Type B pancreatic cell (in vitro differentiated cells): ENCODE results near the gene SRD5A3. TPM values are rescaled to one million over a fixed set of nuclear protein-coding genes. Genes with fewer than 3 reads are reported as not detected.

Experiments
- DNase-seq: peaks from one replicate; pipeline ENCODE4 v3.0.0; 2021; ENCODE audit warnings: mixed read lengths; ENCODE audit not compliant: unreplicated experiment; ENCODE audit errors: extremely low spot score
- H3K27ac Mint-ChIP-seq: 2 replicates; pipeline ENCODE4 v1.8.0; 2021; ENCODE audit warnings: mild to moderate bottlenecking, mixed read lengths
- H3K27me3 Mint-ChIP-seq: 2 replicates; pipeline ENCODE4 v1.8.0; 2021; ENCODE audit warnings: mixed read lengths
- H3K36me3 Mint-ChIP-seq: 2 replicates; pipeline ENCODE4 v1.8.0; 2021; ENCODE audit warnings: mixed read lengths
- H3K4me1 Mint-ChIP-seq: one replicate; pipeline ENCODE4 v1.8.0; 2021; ENCODE audit warnings: mixed read lengths; ENCODE audit not compliant: unreplicated experiment
- H3K4me3 Mint-ChIP-seq: 2 replicates; pipeline ENCODE4 v1.8.0; 2021; ENCODE audit warnings: mild to moderate bottlenecking, mixed read lengths
- H3K9me3 Mint-ChIP-seq: 2 replicates; pipeline ENCODE4 v1.8.0; 2021; ENCODE audit warnings: mixed read lengths
- CTCF ChIP-seq: fragments of 200-600 bp; sonication (generic); conservative IDR thresholded peaks from 2 replicates; pipeline ENCODE4 v1.5.0; 2021; ENCODE audit warnings: antibody characterized with exemption, mild to moderate bottlenecking
- total RNA-seq: library from RNA; stranded (reverse); gene quantifications from 2 replicates; pipeline ENCODE4 v1.2.1, GENCODE V29; 2021; ENCODE audit warnings: low replicate concordance

Gene SRD5A3
- total RNA-seq, 1 donor from 2014 or later = 25.7 TPM

- H3K36me3 Mint-ChIP-seq = peaks cover 20% of the 10 kb centered on the region
- H3K9me3 Mint-ChIP-seq = no peaks in the 10 kb centered on the region
- DNase-seq = no peak
- peak overlapping the region; percentile 94 for H3K4me3 Mint-ChIP-seq
- peaks cover 33% of the 10 kb centered on the region for H3K4me1 Mint-ChIP-seq
- TF ChIP-seq CTCF = no peak
- no peaks in the 10 kb centered on the region for H3K27me3 Mint-ChIP-seq
- H3K27ac Mint-ChIP-seq = peak overlapping the region; percentile 91
These were observed 51.7 kb downstream of the SRD5A3 start for GRCh38 chr4:55397520-55398321.

GRCh38 chr4:55398461-55398860, 52.4 kb downstream of the SRD5A3 start:
- Mint-ChIP-seq H3K27ac (peak overlapping the region; percentile 91), H3K36me3 (peaks cover 25% of the 10 kb centered on the region), H3K27me3 (no peaks in the 10 kb centered on the region), H3K9me3 (no peaks in the 10 kb centered on the region), H3K4me3 (peak overlapping the region; percentile 94), H3K4me1 (peaks cover 33% of the 10 kb centered on the region)
- no peak for DNase-seq
- TF ChIP-seq CTCF = no peak

GRCh38 chr4:55398966-55399365, 52.9 kb downstream of the SRD5A3 start:
- no peaks in the 10 kb centered on the region for H3K9me3 Mint-ChIP-seq
- no peaks in the 10 kb centered on the region for H3K27me3 Mint-ChIP-seq
- TF ChIP-seq CTCF = no peak
- peaks cover 30% of the 10 kb centered on the region for H3K36me3 Mint-ChIP-seq
- H3K4me1 Mint-ChIP-seq = peaks cover 33% of the 10 kb centered on the region
- H3K4me3 Mint-ChIP-seq = peak overlapping the region; percentile 94
- peak overlapping the region; percentile 91 for H3K27ac Mint-ChIP-seq
- DNase-seq = no peak

- Mint-ChIP-seq H3K27ac (peak overlapping the region; percentile 91), H3K4me3 (peak overlapping the region; percentile 94), H3K4me1 (peaks cover 33% of the 10 kb centered on the region), H3K36me3 (peaks cover 32% of the 10 kb centered on the region), H3K27me3 (no peaks in the 10 kb centered on the region), H3K9me3 (no peaks in the 10 kb centered on the region)
- DNase-seq = no peak
- no peak for TF ChIP-seq CTCF
These were observed 53.5 kb downstream of the SRD5A3 start for GRCh38 chr4:55399581-55399980.

- Mint-ChIP-seq H3K4me3 (no peak overlapping the region), H3K36me3 (peaks cover 43% of the 10 kb centered on the region), H3K27ac (no peak overlapping the region), H3K4me1 (peaks cover 11% of the 10 kb centered on the region), H3K27me3 (no peaks in the 10 kb centered on the region), H3K9me3 (no peaks in the 10 kb centered on the region)
- no peak for DNase-seq
- no peak for TF ChIP-seq CTCF
These were observed 59.0 kb downstream of the SRD5A3 start for GRCh38 chr4:55405073-55405472.
